ENCODE results near the gene AUTS2. TPM values are rescaled to one million over a fixed set of nuclear protein-coding genes. Genes with fewer than 3 reads are reported as not detected.

AUTS2 gene
- total RNA-seq, 1 donor from 2014 or later: 53.0 TPM

DNA sequence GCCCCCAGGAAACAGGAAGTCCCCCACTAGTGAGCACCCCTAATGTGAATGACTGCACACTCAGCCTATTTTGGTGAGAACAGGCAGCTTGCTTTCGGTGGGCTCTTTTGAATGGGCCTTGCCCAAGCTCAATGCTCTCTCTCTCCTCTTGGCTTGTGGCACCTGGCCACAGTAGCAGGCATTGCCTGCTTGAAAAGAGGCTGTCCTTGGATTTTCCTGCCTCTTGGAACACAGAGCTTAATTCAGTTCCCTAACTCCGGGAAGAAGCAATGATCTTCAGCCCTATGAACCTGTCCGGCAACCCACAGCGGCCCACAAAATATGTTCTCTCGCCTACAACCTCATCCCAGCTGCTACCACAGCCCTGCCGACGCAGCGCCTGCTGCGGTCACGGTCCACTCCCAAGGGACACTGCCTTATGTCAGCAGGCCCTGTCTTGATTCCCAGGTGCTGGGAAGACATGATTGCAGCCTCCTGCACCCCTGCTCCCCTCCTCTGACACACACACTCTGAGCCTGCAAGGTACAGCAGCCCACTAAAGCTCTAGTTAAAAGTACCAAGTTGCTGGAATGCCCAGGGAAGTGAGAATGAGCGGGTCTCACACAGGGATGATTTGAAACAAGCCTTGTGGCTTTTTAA is 818.2 kb downstream of the AUTS2 start:
- Histone ChIP-seq H3K4me1 (no peaks in the 10 kb centered on the region), H3K9me3 (no peaks in the 10 kb centered on the region), H3K36me3 (no peaks in the 10 kb centered on the region), H3K27ac (no peak overlapping the region), H3K27me3 (no peaks in the 10 kb centered on the region), H3K4me3 (no peak overlapping the region)
- DNase-seq (ENCODE audit: extremely low spot score in 2 of 2): no peak
- TF ChIP-seq POLR2A (IDR thresholded peaks at IDR 0.05) (no peak), POLR2AphosphoS5 (IDR thresholded peaks at IDR 0.05; ENCODE audit: insufficient read depth in 1 of 2, low read depth in 1 of 2) (no peak)
- TF ChIP-seq, protein P1, sequence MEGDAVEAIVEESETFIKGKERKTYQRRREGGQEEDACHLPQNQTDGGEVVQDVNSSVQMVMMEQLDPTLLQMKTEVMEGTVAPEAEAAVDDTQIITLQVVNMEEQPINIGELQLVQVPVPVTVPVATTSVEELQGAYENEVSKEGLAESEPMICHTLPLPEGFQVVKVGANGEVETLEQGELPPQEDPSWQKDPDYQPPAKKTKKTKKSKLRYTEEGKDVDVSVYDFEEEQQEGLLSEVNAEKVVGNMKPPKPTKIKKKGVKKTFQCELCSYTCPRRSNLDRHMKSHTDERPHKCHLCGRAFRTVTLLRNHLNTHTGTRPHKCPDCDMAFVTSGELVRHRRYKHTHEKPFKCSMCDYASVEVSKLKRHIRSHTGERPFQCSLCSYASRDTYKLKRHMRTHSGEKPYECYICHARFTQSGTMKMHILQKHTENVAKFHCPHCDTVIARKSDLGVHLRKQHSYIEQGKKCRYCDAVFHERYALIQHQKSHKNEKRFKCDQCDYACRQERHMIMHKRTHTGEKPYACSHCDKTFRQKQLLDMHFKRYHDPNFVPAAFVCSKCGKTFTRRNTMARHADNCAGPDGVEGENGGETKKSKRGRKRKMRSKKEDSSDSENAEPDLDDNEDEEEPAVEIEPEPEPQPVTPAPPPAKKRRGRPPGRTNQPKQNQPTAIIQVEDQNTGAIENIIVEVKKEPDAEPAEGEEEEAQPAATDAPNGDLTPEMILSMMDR (IDR thresholded peaks at IDR 0.05): no peak
- intact Hi-C loops (cut with DNase I): no loop called here

DNA sequence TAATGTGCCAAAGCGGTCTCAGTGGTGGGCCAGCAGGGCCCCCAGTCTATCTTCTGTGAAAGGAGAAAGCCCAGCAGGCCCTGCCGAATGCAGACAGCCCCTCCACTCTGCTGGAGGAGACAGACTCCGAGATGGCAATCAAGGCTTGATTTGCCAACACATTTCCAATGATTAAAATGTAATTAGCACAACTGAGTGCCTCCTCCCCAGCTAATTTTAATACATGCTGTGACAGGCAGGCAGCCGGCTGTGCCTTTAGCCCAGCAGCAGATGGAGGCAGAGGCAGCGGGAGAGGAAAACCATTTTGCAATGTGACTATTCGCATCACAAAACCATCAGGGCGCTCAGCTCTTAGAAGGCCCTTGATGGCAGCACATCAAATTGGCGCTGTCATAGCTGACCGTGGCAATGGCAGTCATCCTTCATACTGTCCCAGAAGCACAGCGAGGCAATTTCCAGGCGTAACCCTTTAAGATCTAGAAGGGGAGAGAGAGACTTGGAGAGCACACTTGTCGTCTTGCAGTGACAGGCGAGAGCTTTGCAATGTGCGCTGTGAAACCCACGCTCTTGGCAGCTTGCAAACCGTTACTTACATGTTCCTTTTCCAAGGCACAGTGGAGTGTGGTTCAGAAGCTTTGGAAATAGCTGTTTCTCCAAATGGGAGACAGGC is 818.8 kb downstream of the AUTS2 start:
- H3K27me3 ChIP-seq: no peaks in the 10 kb centered on the region
- TF ChIP-seq, protein P1 (IDR thresholded peaks at IDR 0.05): no peak
- no peak for TF ChIP-seq POLR2A (IDR thresholded peaks at IDR 0.05)
- no peak for TF ChIP-seq POLR2AphosphoS5 (IDR thresholded peaks at IDR 0.05; ENCODE audit: insufficient read depth in 1 of 2, low read depth in 1 of 2)

DNA sequence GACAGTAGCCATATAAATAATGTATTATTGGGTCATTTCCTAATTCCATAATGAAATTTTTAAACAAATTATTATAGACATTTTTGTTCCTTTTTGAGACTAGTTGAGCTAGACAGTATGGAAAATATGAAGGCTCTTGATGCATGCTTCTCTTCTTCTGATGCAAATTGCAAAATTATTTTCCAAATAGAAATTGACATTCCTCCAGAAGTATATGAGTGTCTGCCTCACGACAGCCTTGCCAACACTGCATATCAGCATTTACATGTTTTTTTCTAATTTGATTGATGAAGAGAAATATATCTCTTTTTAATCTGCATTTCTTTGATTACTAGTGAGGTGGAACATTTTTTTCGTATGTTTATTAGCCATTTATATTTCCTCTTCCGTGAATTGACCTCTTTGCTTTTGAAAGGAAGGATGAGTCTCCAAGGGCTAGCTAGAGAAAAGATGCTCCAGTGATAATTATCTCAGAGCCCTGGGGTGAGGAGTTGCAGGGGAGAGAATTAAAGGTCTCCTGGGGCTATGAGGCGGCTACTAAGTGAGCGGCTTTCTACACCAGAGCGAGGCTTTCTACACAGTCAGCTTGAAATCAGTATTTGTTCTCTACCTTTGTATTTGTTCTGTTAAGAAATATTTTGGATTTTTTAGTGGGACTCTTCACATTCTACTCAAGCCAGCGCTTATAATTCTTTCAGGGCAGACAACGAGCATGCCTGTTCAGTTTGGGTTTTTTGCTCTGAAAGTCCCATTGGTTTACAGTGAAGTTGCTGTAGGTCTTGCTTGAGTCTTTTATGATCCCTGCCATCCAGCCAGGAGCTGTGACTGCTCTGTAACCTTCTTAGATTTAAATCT is 821.5 kb downstream of the AUTS2 start:
- TF ChIP-seq POLR2AphosphoS5 (IDR thresholded peaks at IDR 0.05; ENCODE audit: insufficient read depth in 1 of 2, low read depth in 1 of 2): no peak
- no peak for TF ChIP-seq POLR2A (IDR thresholded peaks at IDR 0.05)
- TF ChIP-seq, protein P1 (IDR thresholded peaks at IDR 0.05): no peak
- H3K9me3 ChIP-seq: no peaks in the 10 kb centered on the region
- intact Hi-C loops (cut with DNase I): no loop called here
- no peak for DNase-seq (ENCODE audit: extremely low spot score in 2 of 2)
- H3K4me1 ChIP-seq: no peaks in the 10 kb centered on the region
- H3K4me3 ChIP-seq: no peak overlapping the region
- H3K27ac ChIP-seq: no peak overlapping the region
- no peaks in the 10 kb centered on the region for H3K27me3 ChIP-seq
- H3K36me3 ChIP-seq: no peaks in the 10 kb centered on the region

More for the DNA sequence above, 818.8 kb downstream of the AUTS2 start:
- Histone ChIP-seq H3K4me1 (no peaks in the 10 kb centered on the region), H3K4me3 (no peak overlapping the region), H3K36me3 (no peaks in the 10 kb centered on the region), H3K27ac (no peak overlapping the region), H3K9me3 (no peaks in the 10 kb centered on the region)
- intact Hi-C loops (cut with DNase I): no loop called here
- DNase-seq (ENCODE audit: extremely low spot score in 2 of 2): no peak

DNA sequence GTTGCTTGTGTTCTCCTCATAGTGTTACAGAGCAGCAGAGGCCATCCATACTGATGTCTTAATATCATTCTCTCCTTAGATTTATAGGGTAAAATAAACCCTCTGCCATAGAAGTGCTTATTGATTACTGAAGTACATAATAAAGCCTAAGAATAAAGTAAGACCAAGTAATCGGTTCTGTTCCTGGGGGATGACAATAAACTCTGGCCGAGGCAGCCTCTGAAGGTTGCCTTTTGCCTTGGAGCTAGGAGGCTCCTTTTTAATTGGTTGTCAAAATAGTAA is 822.0 kb downstream of the AUTS2 start:
- intact Hi-C loops (cut with DNase I): no loop called here
- Histone ChIP-seq H3K9me3 (no peaks in the 10 kb centered on the region), H3K36me3 (no peaks in the 10 kb centered on the region), H3K4me1 (no peaks in the 10 kb centered on the region), H3K27ac (no peak overlapping the region), H3K27me3 (no peaks in the 10 kb centered on the region), H3K4me3 (no peak overlapping the region)
- DNase-seq (ENCODE audit: extremely low spot score in 2 of 2): no peak
- TF ChIP-seq POLR2AphosphoS5 (IDR thresholded peaks at IDR 0.05; ENCODE audit: insufficient read depth in 1 of 2, low read depth in 1 of 2) (no peak), POLR2A (IDR thresholded peaks at IDR 0.05) (no peak)
- TF ChIP-seq, protein P1 (IDR thresholded peaks at IDR 0.05): no peak

Data from vagina (tissue), 2 donors.